AG04449 (cell line): ENCODE measurements around the gene APBA2.

ENCODE experiments used
- CTCF ChIA-PET: fragments of 350-600 bp; formaldehyde crosslinking; extraction: SDS; loops from one replicate; lab custom pipeline; 2021; ENCODE audit warnings: antibody characterized with exemption; lab: Yijun Ruan, JAX
- POLR2A ChIA-PET: fragments of 400-600, 350-600 bp; formaldehyde crosslinking; extraction: SDS; loops from one replicate; lab custom pipeline; 2020; ENCODE audit warnings: antibody characterized with exemption, inconsistent platforms; lab: Yijun Ruan, JAX
- DNase-seq: peaks from one replicate; pipeline ENCODE4 v3.0.0-alpha.2; 2010; ENCODE audit warnings: low read depth, low spot score
- H3K4me3 ChIP-seq: 2 replicates; pipeline ENCODE4 v1.5.1; 2011; ENCODE audit warnings: low read depth, mild to moderate bottlenecking, control low read depth, low read length
- TF ChIP-seq, protein P1 (sequence below): IDR thresholded peaks from one replicate; pipeline ENCODE4 v1.5.1; 2011; ENCODE audit warnings: mild to moderate bottlenecking, moderate library complexity, low read length, control low read depth, inconsistent platforms; ENCODE audit not compliant: insufficient read depth; ENCODE audit errors: missing control alignments

The APBA2 gene

DNA sequence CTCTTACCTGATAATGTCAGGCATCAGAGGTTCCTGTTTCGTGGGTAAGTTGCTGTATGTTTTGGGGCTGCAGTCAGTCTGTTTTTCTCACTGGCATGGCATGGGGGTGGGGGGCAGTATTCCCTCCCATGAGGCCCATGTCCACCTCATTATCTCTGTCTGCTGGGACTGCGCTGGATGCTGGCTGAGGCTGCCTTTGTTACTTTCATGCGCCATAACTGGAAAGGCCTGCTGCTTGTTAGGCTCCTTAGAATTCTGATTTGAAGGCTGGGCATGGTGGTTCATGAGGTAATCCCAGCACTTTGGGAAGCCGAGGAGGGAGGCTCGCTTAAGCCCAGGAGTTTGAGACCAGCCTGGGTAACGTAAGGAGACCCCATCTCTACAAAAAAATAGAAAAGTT is 9.8 kb downstream of the APBA2 start:
- CTCF ChIA-PET, result interaction anchor here (0.8 to 1.0 kb wide), 2 partner anchors 207 to 208 kb away, joined by 3 read pairs; no protein-coding TSS in a partner anchor
- no peak overlapping the region for H3K4me3 ChIP-seq
- POLR2A ChIA-PET, result no interaction called here
- DNase-seq, result no peak
- TF ChIP-seq, protein P1, sequence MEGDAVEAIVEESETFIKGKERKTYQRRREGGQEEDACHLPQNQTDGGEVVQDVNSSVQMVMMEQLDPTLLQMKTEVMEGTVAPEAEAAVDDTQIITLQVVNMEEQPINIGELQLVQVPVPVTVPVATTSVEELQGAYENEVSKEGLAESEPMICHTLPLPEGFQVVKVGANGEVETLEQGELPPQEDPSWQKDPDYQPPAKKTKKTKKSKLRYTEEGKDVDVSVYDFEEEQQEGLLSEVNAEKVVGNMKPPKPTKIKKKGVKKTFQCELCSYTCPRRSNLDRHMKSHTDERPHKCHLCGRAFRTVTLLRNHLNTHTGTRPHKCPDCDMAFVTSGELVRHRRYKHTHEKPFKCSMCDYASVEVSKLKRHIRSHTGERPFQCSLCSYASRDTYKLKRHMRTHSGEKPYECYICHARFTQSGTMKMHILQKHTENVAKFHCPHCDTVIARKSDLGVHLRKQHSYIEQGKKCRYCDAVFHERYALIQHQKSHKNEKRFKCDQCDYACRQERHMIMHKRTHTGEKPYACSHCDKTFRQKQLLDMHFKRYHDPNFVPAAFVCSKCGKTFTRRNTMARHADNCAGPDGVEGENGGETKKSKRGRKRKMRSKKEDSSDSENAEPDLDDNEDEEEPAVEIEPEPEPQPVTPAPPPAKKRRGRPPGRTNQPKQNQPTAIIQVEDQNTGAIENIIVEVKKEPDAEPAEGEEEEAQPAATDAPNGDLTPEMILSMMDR, result no peak

DNA sequence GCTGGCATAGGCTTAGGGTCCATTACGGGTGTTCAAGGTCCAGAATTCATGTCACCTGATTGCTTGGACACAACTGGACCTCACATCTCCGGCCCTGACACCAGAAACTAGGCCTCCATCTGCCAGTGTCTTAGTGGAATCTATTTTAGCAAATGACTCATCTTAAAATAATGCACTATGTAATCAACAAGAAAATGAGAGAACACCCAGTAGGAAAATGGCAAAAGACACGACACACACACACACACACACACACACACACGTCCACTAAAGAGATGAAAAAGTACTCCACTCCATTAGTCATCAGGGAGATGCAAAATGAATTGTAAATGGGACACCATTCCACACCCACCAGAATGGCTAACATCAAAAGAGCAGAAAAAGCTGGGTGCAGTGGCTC is 11.2 kb downstream of the APBA2 start:
- POLR2A ChIA-PET, result no interaction called here
- DNase-seq, result peak; percentile 90
- H3K4me3 ChIP-seq, result no peak overlapping the region
- TF ChIP-seq, protein P1, result no peak
- CTCF ChIA-PET, result no interaction called here

DNA sequence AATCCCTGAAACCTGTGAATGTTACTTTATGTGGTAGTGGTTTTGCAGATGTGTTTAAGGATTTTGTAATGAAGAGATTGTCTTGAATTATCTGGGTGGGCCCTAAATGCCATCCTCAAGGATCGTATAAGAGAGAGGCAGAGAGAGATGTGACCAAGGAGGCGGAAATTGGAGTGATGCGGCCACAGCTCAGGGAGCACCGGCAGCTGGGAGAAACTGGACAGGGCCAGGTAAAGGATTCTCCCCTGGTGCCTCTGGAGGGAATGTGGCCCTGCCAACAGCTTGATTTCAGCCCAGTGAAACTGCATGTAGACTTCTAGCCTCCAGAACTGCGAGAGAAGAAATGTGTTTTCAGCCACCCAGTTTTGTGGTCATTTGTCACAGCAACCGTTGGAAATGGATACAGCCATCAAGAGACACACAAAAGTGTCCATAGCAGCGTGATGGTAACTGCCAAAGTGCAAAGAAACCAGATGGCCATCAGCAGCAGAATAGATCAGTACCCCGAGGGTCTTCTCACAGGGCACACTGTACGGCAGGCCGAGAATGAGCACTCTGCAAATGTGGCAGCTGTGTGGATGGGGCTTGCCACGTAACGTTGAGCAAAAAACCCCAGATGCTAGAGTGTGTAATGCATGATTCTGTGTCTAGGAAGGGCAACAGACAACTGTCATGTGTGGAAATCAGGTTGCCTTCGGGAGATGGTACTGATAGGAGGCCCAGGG is 12.2 kb downstream of the APBA2 start:
- no peak for DNase-seq
- POLR2A ChIA-PET, result no interaction called here
- TF ChIP-seq, protein P1, result no peak
- H3K4me3 ChIP-seq, result no peak overlapping the region
- CTCF ChIA-PET, result interaction anchor here (1.0 to 2.0 kb wide), 2 partner anchors 14 to 205 kb away, joined by 3 to 9 read pairs; no protein-coding TSS in a partner anchor

DNA sequence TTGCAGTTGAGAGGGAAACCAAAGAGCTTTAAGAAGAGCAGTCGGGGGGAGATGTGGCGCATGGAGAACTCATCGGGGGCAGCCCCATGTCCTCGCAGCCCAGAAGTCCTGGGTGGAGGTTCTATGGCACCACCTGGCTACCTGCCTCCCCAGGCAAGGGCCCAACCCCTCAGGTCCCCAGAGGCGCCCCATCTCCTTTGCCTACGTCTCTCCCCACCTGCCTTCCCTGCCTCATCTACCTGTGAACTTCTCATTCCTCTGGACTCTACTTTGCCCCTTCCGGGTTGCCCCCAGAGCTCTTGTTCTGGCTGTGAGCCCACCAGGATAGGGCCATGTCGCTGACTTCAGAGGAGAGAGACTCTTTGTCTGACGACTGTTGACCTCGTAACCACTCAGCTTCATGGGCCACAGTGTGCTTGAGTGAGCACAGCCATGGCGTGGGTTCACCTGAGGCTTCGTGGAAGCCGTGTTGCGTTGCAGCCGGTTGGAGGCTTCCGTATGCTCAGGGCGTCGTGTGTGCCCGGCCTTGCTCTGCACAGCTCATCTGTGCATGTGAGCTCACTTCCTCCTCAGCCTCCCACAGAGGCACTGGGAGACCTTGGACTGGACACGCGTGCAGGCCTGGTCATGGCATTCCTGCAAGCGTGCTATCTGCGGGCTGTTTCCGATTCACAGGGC is 13.4 kb downstream of the APBA2 start:
- ChIA-PET POLR2A (no interaction called here), CTCF (interaction anchor here (2.0 kb wide), 1 partner anchor 204 kb away, joined by 9 read pairs; no protein-coding TSS in a partner anchor)
- no peak for DNase-seq
- no peak overlapping the region for H3K4me3 ChIP-seq
- TF ChIP-seq, protein P1, result no peak

DNA sequence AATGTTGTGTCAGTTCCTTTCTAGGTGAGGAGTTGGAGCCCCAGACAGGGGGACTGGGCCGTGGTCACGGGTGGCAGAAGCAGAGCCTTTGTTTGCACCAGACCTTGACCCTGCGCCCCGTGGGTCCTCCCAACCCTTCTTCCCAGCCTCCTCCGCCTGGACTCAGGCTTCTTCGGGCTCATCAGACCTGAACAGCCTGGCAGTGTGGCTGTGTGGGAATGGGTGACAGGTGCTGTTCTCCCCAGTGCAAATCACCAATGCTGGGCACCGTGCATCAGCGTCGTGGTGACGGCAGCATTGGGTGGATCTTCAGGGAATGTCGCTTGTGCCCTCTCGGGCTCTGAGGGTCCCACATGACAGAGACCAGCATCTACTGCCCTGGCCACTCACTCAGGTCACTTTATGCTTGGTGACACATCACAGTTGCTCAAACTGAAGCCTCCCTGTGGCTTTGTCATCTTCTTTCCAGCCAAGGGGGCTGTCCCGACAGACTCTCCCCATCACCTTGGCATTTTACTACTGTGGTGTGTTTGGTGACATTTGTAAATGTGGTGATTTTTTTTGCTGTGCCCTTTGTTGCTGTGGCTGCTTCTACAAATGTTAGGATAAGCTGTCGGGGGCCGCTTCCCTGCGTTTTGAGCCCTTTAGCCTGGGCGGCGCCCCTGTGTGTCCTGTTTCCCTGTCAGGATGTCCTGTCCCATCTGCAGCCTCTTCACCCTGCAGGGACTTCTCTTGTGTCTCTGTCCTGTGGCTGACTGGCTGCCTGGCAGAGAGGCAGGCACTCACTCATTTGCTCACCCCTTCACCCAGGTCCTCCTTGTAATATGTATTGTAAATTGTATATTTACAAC is 14.5 kb downstream of the APBA2 start:
- H3K4me3 ChIP-seq, result no peak overlapping the region
- TF ChIP-seq, protein P1, result no peak
- no peak for DNase-seq
- CTCF ChIA-PET, result no interaction called here
- POLR2A ChIA-PET, result no interaction called here
